TTC549 (cell line): ENCODE results near the gene SRPRB.

ENCODE experiments used
- FAIRE-seq: peaks from 2 replicates; lab custom pipeline; 2012; peaks lifted over from hg19 to GRCh38; lab: Jason Lieb, UNC

The SRPRB gene

DNA sequence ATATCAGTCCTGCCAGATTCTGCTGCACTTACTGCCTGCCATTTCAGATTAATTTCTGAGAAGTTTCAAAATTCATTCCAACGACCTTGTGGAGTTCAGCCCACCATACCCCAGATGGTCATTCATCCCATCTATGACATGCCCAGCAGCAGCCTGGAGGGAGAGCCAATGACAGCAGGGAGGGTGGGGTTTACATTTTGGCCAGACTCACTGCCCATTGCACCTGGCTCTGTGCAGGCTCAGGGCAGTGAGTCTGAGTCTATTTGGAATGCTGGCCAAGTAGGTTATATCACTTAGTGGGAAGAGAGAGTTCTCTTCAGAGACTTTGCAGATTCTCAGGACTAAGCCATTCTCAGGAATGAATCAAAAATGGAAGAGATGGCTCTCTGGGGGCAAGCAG, 21.5 kb downstream of the SRPRB start:
- FAIRE-seq = no peak

DNA sequence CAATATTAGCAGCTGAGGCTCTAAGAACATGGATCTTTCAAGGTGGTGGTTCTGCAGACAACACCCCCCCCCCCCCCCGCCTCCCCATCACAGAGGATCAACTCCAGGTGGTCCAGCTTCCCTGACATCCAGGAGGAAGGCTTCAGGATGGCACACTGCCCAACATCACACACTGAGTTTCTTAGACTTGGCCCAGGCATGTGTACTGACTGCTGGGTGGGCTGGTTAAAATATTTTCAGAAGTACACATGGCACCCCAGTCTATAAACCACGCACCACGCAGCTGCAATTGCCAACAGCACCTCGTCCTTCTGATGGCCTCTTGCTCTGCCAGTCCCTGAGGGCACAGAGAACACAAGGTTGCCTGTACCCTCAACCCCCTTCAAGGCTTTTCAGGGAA, 22.1 kb downstream of the SRPRB start:
- FAIRE-seq = no peak

GRCh38 chr3:133828576-133829309, 23.1 kb downstream of the SRPRB start:
- no peak for FAIRE-seq

DNA sequence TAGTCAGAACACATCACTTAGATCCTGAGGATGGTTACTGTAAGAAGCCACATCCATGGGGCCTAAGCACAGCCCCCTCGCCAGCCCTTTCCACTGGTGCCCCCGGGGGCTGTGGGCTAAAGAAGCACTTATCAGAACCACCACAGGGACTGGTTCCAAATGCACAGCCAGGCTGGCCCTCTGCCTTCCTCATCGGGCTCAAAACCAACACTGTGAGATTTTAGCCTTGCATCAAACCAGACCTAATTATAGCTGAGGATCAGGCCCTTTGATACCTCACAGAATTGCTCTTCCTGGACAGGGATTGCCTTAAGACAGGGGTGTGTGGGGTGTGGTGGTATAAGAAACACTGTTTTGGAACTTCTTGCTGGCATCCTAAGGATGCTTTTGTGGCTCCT, 23.7 kb downstream of the SRPRB start:
- FAIRE-seq = no peak

- FAIRE-seq = no peak
Measured at GRCh38 chr3:133830071-133830470, 24.5 kb downstream of the SRPRB start.

DNA sequence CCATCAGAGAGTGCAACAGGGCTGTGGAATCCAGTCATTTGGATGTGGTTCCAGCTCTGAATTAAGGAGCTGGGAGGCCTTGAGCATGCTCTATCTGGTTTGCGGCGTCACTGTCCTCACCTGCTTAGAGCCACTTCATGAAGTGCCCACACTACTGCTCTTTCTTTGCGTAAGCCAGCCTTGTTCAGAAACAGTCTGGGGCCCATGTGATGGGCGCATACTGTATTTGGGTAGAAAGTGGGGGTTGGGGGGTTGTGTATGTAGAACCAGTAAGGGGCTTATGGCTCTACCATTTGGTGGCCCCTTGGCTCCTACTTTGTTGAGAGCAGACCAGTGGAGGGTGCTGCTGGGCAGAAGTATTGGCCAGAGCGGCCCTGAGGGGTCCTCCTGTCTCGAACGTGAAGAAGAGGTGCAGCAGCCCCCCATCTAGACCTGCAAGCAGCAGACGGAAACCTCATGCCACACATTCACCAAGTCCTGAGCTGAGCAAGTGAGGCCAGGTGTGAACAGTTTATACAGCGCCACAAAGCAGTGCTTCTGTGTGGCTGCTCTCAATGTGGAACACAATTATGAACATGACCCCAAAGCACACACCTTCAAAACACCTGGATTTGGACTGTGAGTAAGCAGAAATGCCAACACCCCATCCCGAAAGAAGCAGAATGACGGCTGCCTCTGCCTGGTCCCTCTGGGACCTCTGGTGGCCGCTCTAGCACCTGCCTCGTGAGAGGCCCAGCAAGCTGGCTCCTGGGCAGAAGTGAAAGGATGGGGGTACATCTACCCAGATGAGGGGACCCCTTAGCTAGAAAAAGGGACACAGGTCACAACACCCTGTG, 26.6 kb downstream of the SRPRB start:
- FAIRE-seq = no peak

DNA sequence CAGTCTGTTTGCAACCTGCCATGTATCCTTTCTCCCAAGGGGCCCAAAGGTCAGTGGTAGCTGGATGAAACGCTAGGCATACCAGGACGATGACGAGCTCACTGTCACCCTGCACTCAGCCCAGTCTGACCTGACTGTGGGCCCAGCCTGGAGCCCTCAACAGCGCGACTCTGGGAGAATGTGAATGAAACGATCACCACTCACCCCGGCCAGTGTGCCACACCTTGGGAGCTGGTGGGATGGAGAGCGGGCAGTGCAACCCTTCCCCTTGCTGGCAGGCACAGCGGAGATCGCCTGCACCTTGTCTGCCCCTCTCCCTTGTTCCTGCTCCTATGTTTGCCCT, 27.2 kb downstream of the SRPRB start:
- FAIRE-seq = no peak

DNA sequence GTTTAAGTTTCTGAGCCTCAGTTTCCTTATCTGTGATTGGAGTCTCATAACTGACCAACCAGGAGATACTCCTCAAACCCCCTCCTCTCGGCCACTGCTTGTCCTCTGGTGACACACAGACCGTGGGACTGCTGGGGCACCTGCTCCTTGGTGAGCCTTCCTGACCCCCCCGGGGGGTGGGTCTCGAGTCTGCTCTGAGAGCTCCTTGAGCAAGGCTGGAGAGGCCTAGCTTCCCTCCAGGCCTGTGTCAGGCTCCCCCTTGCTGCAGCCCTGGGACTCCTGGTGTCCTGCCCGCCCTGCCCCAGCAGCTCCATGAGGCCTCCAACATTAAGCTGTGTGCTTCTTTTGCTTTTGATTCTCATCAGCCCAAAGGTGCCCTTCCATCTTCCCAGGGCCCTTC, 27.7 kb downstream of the SRPRB start:
- no peak for FAIRE-seq

DNA sequence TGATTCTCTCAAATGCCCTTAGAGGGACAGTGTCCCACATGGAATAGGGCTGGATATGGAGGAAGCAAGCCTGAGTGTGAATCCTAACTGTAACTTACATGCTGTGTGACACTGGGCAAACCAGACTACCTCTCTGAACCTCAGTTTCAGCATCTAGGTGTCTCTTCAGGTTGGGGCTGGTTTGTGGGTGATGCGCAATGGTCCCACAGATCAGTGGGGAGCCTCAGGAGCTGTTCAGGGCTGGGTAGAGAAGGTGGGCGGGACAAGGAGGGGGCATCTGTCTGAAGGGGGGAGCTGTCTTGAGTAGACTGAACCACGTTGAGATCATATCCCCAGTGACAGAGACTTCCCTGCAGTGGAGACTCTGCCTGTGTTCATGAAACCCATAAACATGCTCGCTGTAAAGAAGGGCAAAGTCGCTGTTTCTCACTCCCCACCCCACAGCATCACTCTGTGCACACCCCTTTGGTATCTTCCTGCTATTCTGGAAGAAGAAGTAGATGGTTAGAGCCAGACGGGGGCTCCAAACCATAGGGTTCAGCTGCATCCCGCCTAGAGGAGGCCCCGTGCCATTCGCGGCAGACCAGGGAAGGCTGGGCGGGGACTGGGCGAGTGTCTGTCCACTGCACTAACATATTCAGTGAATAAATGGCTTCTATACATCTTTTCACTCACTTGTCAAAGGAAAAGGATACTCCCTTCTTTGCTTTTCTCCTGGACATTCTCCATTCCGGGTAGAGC, 28.4 kb downstream of the SRPRB start:
- no peak for FAIRE-seq

GRCh38 chr3:133834621-133835417, 29.2 kb downstream of the SRPRB start:
- no peak for FAIRE-seq

DNA sequence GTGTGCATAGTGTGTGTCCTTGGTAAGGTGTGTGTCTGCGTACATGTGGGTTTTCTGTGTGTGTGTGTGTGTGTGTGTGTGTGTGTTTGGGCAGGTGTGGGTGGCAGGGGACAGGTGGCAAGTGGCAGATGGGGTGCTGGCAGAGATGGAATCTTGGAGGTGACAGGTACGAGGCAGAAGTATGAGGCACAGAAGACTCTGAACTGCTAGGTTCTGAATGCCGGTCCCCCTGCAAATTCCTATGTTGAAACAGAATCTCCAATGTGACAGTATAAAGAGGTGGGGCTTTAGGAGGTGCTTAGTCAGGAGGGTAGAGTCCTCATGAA, 29.8 kb downstream of the SRPRB start:
- FAIRE-seq = no peak

DNA sequence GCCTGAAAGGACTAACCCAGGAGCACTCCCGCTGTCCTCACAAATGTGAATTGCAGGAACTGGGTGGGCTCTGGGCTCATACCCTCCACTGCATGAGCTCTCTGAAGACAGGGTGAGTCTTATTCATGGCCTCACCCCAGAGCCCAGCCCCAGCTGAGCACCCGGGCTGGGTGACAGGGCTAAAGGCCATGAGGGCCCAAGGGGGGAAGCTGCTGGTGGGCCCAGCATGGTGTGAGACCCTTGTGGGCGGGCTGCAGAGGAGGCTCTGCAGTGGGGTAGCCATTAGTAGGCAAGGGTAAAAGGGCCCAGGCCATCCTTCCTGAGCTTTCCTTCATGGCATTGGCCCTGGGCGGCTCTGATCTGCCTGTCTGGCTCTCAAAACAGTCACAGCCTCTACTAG, 30.3 kb downstream of the SRPRB start:
- FAIRE-seq = no peak

GRCh38 chr3:133836497-133837158, 31.0 kb downstream of the SRPRB start:
- no peak for FAIRE-seq

- no peak for FAIRE-seq
Measured at GRCh38 chr3:133837487-133838295, 32.1 kb downstream of the SRPRB start.

DNA sequence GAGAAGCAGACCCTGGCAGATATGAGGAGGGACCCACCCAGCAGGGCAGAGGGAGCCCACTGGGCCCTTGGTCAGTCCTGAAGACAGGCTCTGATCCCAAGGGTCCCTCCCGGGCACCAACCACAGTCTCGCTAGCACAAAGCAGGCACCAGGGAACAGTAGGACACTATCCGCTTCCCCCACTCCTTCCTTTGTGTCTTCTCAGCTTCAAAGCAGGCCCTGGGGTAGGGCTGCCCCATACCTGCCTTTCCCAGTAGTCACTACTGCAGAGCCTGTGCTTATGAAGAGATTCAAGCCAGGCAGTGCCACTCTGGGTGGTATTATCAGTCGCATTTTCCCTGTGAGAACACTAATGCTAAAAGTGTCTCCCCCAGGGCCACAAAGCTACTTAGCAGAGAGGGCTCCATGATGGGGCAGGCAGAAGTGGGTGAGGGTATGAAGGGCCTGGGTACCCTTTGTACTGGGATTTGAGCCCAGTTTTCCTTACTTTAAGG, 32.7 kb downstream of the SRPRB start:
- no peak for FAIRE-seq

DNA sequence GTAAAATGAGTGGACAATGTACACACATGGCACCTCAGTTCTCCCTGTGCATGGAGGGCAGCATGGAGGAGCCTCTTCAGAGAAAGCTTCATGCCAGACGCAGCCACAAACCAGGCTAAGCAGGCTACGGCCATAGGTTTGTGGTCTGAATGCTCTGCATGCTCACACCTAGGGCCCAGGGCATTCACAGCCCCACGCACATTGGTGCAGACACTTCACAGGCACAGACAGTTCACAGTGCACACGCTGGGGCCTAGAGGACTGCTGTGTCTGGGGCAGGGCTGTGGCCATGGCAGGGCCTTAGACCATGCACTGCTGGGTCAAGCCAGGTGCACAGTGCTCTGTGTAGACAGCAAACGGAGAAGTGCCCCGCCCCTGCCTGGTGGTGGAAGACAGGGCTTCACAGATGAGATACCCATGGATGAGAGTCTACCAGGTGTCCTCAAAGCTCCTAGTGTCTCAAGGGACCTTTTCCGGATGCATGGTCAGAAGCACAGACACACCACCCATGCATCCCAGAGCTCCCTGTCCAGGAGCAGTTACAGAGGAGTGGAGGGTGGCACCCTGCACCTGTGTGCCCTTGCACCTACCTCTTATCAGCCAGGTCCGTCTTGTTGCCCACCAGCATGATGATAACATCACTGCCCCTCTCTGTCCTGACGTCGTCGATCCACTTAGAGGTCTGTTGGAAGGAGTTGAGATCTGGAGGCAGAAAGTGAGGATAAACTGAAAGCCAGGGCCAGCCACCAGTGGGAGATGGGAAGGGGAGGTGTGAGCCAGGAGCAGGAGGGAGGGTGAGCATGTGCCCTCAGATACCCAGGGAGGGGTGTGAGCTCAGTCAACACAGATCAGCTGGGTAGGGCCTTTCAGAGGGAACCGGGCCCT, 33.5 kb downstream of the SRPRB start:
- FAIRE-seq = no peak

GRCh38 chr3:133840055-133840737, 34.6 kb downstream of the SRPRB start:
- no peak for FAIRE-seq

DNA sequence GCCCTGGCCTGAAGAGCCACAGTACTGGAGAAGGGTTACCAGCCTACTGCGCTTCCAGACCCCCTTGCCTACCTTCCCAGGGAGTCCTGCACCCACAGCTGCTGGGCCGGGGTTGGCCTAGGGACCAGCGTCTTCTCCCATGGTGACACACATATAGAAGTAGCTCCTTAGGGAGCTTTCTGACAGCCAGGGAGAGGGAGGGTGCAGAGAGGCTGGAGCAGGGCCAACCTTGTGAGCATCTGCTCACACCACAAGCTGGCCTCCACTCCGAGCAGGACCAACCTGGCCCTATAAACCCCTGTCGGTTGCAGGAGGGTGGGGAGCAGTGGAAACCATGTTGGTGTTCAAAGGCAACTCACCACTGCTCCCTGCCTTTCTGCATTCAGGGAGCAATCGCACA, 35.2 kb downstream of the SRPRB start:
- no peak for FAIRE-seq

GRCh38 chr3:133841196-133841595, 35.6 kb downstream of the SRPRB start:
- no peak for FAIRE-seq
